GM04503 (cell line): ENCODE measurements around the gene EXD2.
"Not testable (repeated sequence)": the region's sequence is repeated elsewhere in the genome, so short reads cannot be mapped to it uniquely, and the experiment has no call there.

Experiments used
- DNase-seq: peaks from one replicate; pipeline ENCODE4 v3.0.0-alpha.2; 2012; ENCODE audit warnings: low read depth

Gene EXD2

GRCh38 chr14:69191340-69192111, at the start of gene EXD2:
Gene EXD2, plus strand, starts transcription at chr14:69191498. Its CDS starts 17,973 bp downstream, at chr14:69209471.
- peak; percentile 27 for DNase-seq

GRCh38 chr14:69141550-69141949, 49.7 kb upstream of the EXD2 start:
- DNase-seq: no peak

- DNase-seq: no peak
Observed at GRCh38 chr14:69142101-69142500, 49.2 kb upstream of the EXD2 start.

GRCh38 chr14:69149461-69150244, 41.6 kb upstream of the EXD2 start:
- peak; percentile 29 for DNase-seq

- DNase-seq: no peak
Observed at GRCh38 chr14:69151458-69152180, 39.7 kb upstream of the EXD2 start.

- DNase-seq: no peak
Observed at GRCh38 chr14:69152181-69152901, 39.0 kb upstream of the EXD2 start.

GRCh38 chr14:69152902-69153151, 38.5 kb upstream of the EXD2 start, which contains the start of gene DCAF5:
Gene DCAF5, minus strand, starts transcription at chr14:69153119. Its CDS starts 141 bp downstream, at chr14:69152978.
- DNase-seq: no peak

GRCh38 chr14:69153152-69153872, 38.0 kb upstream of the EXD2 start:
- DNase-seq: peak; percentile 54

GRCh38 chr14:69153873-69154270, 37.4 kb upstream of the EXD2 start:
- DNase-seq: no peak

- DNase-seq: no peak
Observed at GRCh38 chr14:69154779-69155178, 36.5 kb upstream of the EXD2 start.

GRCh38 chr14:69156224-69156623, 35.1 kb upstream of the EXD2 start:
- DNase-seq: no peak

GRCh38 chr14:69161590-69161989, 29.7 kb upstream of the EXD2 start:
- no peak for DNase-seq

GRCh38 chr14:69165787-69166186, 25.5 kb upstream of the EXD2 start:
- not testable (repeated sequence) for DNase-seq

- no peak for DNase-seq
Observed at GRCh38 chr14:69170839-69171238, 20.5 kb upstream of the EXD2 start.

- DNase-seq: no peak
Observed at GRCh38 chr14:69171569-69171968, 19.7 kb upstream of the EXD2 start.

GRCh38 chr14:69175130-69175529, 16.2 kb upstream of the EXD2 start:
- DNase-seq: no peak

GRCh38 chr14:69181491-69181890, 9.8 kb upstream of the EXD2 start:
- DNase-seq: no peak

GRCh38 chr14:69182580-69182979, 8.7 kb upstream of the EXD2 start:
- not testable (repeated sequence) for DNase-seq

- no peak for DNase-seq
Observed at GRCh38 chr14:69183735-69184134, 7.6 kb upstream of the EXD2 start.

- DNase-seq: no peak
Observed at GRCh38 chr14:69190191-69190590, 1.1 kb upstream of the EXD2 start.

- DNase-seq: no peak
Observed at GRCh38 chr14:69193721-69194120, 2.4 kb downstream of the EXD2 start.
